Karpas-422 (cell line): ENCODE data around the gene BORA. TPM values are rescaled to one million over a fixed set of nuclear protein-coding genes. Genes with fewer than 3 reads are reported as not detected.
A peak's percentile ranks its signal among the peaks of the same experiment; 100 is the strongest.
"Not testable (repeated sequence)": the region's sequence is repeated elsewhere in the genome, so short reads cannot be mapped to it uniquely, and the experiment has no call there.

Experiments used
- DNase-seq: peaks from one replicate; pipeline ENCODE4 v3.0.0-alpha.2; 2015
- H2AFZ ChIP-seq: fragments of 200-600 bp; sonication (generic); 2 replicates; pipeline ENCODE4 v1.6.1; 2014; ENCODE audit warnings: antibody characterized with exemption, low read length, mixed read lengths
- H3K27ac ChIP-seq: fragments of 200-600 bp; sonication (generic); 2 replicates; pipeline ENCODE4 v1.5.1; 2014; ENCODE audit warnings: mild to moderate bottlenecking, low read length, moderate library complexity
- H3K27me3 ChIP-seq: fragments of 200-600 bp; sonication (generic); 2 replicates; pipeline ENCODE4 v1.6.1; 2014; ENCODE audit warnings: low read length, mixed read lengths
- H3K36me3 ChIP-seq: fragments of 200-600 bp; sonication (generic); 2 replicates; pipeline ENCODE4 v1.6.1; 2014; ENCODE audit warnings: low read length, mixed read lengths; ENCODE audit not compliant: insufficient read depth
- H3K4me1 ChIP-seq: fragments of 200-600 bp; sonication (generic); 2 replicates; pipeline ENCODE4 v1.6.1; 2014; ENCODE audit warnings: mild to moderate bottlenecking, low read length, mixed read lengths
- H3K4me2 ChIP-seq: fragments of 200-600 bp; sonication (generic); 2 replicates; pipeline ENCODE4 v1.6.1; 2014; ENCODE audit warnings: low read length, low read depth, mild to moderate bottlenecking; ENCODE audit not compliant: poor library complexity, severe bottlenecking
- H3K4me3 ChIP-seq: fragments of 200-600 bp; sonication (generic); 2 replicates; pipeline ENCODE4 v1.5.1; 2014; ENCODE audit warnings: mild to moderate bottlenecking, antibody characterized with exemption, low read length, mixed read lengths
- H3K79me2 ChIP-seq: fragments of 200-600 bp; sonication (generic); 2 replicates; pipeline ENCODE4 v1.6.1; 2014; ENCODE audit warnings: mild to moderate bottlenecking, low read length, mixed read lengths
- H3K9ac ChIP-seq: fragments of 200-600 bp; sonication (generic); 2 replicates; pipeline ENCODE4 v1.6.0; 2014; ENCODE audit warnings: low read length
- H3K9me2 ChIP-seq: fragments of 200-600 bp; sonication (generic), shearing (Covaris generic); replicated peaks from 2 replicates; pipeline ENCODE4 v1.6.0; 2014; ENCODE audit warnings: mild to moderate bottlenecking, low read length, moderate library complexity; ENCODE audit not compliant: insufficient read depth
- H3K9me3 ChIP-seq: fragments of 300-700, 200-600 bp; sonication (generic); 2 replicates; pipeline ENCODE4 v1.6.1; 2014; ENCODE audit warnings: low read length, mixed read lengths
- H4K20me1 ChIP-seq: fragments of 200-600 bp; sonication (generic); 2 replicates; pipeline ENCODE4 v1.6.1; 2014; ENCODE audit warnings: mild to moderate bottlenecking, antibody characterized with exemption, low read length, low read depth; ENCODE audit not compliant: insufficient read depth
- total RNA-seq: library from RNA; depleted of rRNA; stranded (reverse); fragments of >200 nt; shearing (Covaris generic); gene quantifications from 2 replicates; pipeline ENCODE4 v1.2.3, GENCODE V29; 2014; ENCODE audit warnings: low replicate concordance

BORA gene
- total RNA-seq, 1 experiment from 2014 or later = 42.3 TPM

GRCh38 chr13:72781451-72782439 is 54.0 kb downstream of the BORA start, which contains the start of the genes DIS3 and PIBF1:
Gene DIS3 (minus strand): TSS chr13:72781900. CDS start chr13:72781832, 68 bp downstream.
Gene PIBF1 (plus strand): TSS chr13:72782133. CDS start chr13:72783470, 1,337 bp downstream.
- Histone ChIP-seq H3K4me1 (peaks cover 28% of the 10 kb centered on the region), H2AFZ (peak within 1 kb of the TSS; percentile 43; the same call in 1 of the 2 replicates), H3K9ac (peak within 1 kb of the TSS; percentile 91), H3K36me3 (peaks cover 48% of the 10 kb centered on the region), H3K9me2 (no peaks in the 10 kb centered on the region), H3K9me3 (no peaks in the 10 kb centered on the region), H3K27me3 (no peaks in the 10 kb centered on the region), H3K4me3 (peak within 1 kb of the TSS; percentile 93), H3K27ac (peak within 1 kb of the TSS; percentile 62), H4K20me1 (peaks cover 3% of the 10 kb centered on the region; the same call in 1 of the 2 replicates), H3K79me2 (peaks cover 98% of the 10 kb centered on the region), H3K4me2 (peak within 1 kb of the TSS; percentile 97)
- peak; percentile 99 for DNase-seq

GRCh38 chr13:72782717-72783116 is 55.0 kb downstream of the BORA start:
- Histone ChIP-seq H2AFZ (no peak overlapping the region), H3K4me3 (peak overlapping the region; percentile 93), H3K9me2 (no peaks in the 10 kb centered on the region), H3K4me2 (peak overlapping the region; percentile 97), H3K4me1 (peaks cover 28% of the 10 kb centered on the region), H4K20me1 (peaks cover 3% of the 10 kb centered on the region; the same call in 1 of the 2 replicates), H3K79me2 (peaks cover 98% of the 10 kb centered on the region), H3K27ac (peak overlapping the region; percentile 62; the same call in 1 of the 2 replicates), H3K36me3 (peaks cover 45% of the 10 kb centered on the region), H3K9ac (peak overlapping the region; percentile 91), H3K27me3 (no peaks in the 10 kb centered on the region), H3K9me3 (no peaks in the 10 kb centered on the region)
- peak; percentile 63 for DNase-seq

- H2AFZ ChIP-seq, H3K27me3 ChIP-seq, H3K9me2 ChIP-seq, H3K9me3 ChIP-seq, H3K4me2 ChIP-seq, H3K9ac ChIP-seq, H3K27ac ChIP-seq, H4K20me1 ChIP-seq, DNase-seq, H3K4me3 ChIP-seq: not testable (repeated sequence)
- H3K4me1 ChIP-seq = peaks cover 21% of the 10 kb centered on the region
- peaks cover 98% of the 10 kb centered on the region for H3K79me2 ChIP-seq
- peaks cover 31% of the 10 kb centered on the region for H3K36me3 ChIP-seq
Observed at GRCh38 chr13:72784679-72785078, 57.0 kb downstream of the BORA start.

- H3K36me3 ChIP-seq = peaks cover 60% of the 10 kb centered on the region
- H3K4me1 ChIP-seq = peaks cover 1% of the 10 kb centered on the region
- H3K4me2 ChIP-seq = no peak overlapping the region
- no peaks in the 10 kb centered on the region for H3K27me3 ChIP-seq
- H3K9me3 ChIP-seq = no peaks in the 10 kb centered on the region
- DNase-seq = no peak
- H4K20me1 ChIP-seq = no peaks in the 10 kb centered on the region
- H3K9me2 ChIP-seq = no peaks in the 10 kb centered on the region
- H2AFZ ChIP-seq = no peak overlapping the region
- no peak overlapping the region for H3K27ac ChIP-seq
- H3K79me2 ChIP-seq = peaks cover 96% of the 10 kb centered on the region
- no peak overlapping the region for H3K4me3 ChIP-seq
- H3K9ac ChIP-seq = no peak overlapping the region
Observed at GRCh38 chr13:72788831-72789230, 61.1 kb downstream of the BORA start.

- Histone ChIP-seq H3K27me3 (no peaks in the 10 kb centered on the region), H3K9me3 (no peaks in the 10 kb centered on the region), H3K4me1 (no peaks in the 10 kb centered on the region), H3K9ac (no peak overlapping the region), H3K9me2 (no peaks in the 10 kb centered on the region), H3K4me3 (no peak overlapping the region), H3K4me2 (no peak overlapping the region), H2AFZ (no peak overlapping the region), H3K27ac (no peak overlapping the region), H3K36me3 (peaks cover 64% of the 10 kb centered on the region), H4K20me1 (no peaks in the 10 kb centered on the region), H3K79me2 (peaks cover 89% of the 10 kb centered on the region)
- no peak for DNase-seq
Observed at GRCh38 chr13:72792640-72793039, 64.9 kb downstream of the BORA start.

- Histone ChIP-seq H2AFZ (no peak overlapping the region), H3K4me3 (no peak overlapping the region), H3K79me2 (peaks cover 82% of the 10 kb centered on the region), H3K27ac (no peak overlapping the region), H3K9me3 (no peaks in the 10 kb centered on the region), H3K9ac (no peak overlapping the region), H3K27me3 (no peaks in the 10 kb centered on the region), H3K9me2 (no peaks in the 10 kb centered on the region), H3K36me3 (peaks cover 81% of the 10 kb centered on the region), H3K4me1 (no peaks in the 10 kb centered on the region), H4K20me1 (no peaks in the 10 kb centered on the region), H3K4me2 (no peak overlapping the region)
- no peak for DNase-seq
Observed at GRCh38 chr13:72798817-72799216, 71.1 kb downstream of the BORA start.

- no peak overlapping the region for H3K4me3 ChIP-seq
- no peaks in the 10 kb centered on the region for H3K27me3 ChIP-seq
- peaks cover 51% of the 10 kb centered on the region for H3K79me2 ChIP-seq
- H3K9me2 ChIP-seq = no peaks in the 10 kb centered on the region
- no peak overlapping the region for H3K9ac ChIP-seq
- no peak overlapping the region for H3K27ac ChIP-seq
- no peaks in the 10 kb centered on the region for H3K9me3 ChIP-seq
- H2AFZ ChIP-seq = no peak overlapping the region
- DNase-seq = no peak
- H4K20me1 ChIP-seq = no peaks in the 10 kb centered on the region
- peaks cover 57% of the 10 kb centered on the region for H3K36me3 ChIP-seq
- no peaks in the 10 kb centered on the region for H3K4me1 ChIP-seq
- H3K4me2 ChIP-seq = no peak overlapping the region
Observed at GRCh38 chr13:72804301-72804700, 76.6 kb downstream of the BORA start.
